GM10248 (cell line): ENCODE results near the gene SMURF2.

Source experiments
- CTCF ChIA-PET: fragments of 300-600 bp; sonication (Branson Sonifier 250); formaldehyde crosslinking; extraction: SDS; loops from one replicate; lab custom pipeline; 2021; ENCODE audit warnings: antibody characterized with exemption; lab: Yijun Ruan, JAX
- POLR2A ChIA-PET: fragments of 350-650 bp; sonication (Branson Sonifier 250); formaldehyde crosslinking; extraction: SDS; loops from one replicate; lab custom pipeline; 2020; ENCODE audit warnings: antibody characterized with exemption; lab: Yijun Ruan, JAX
- DNase-seq: peaks from one replicate; pipeline ENCODE4 v3.0.0; 2012; ENCODE audit errors: extremely low spot score
- TF ChIP-seq, protein P1 (sequence below): IDR thresholded peaks from 2 replicates; pipeline ENCODE4 v1.5.1; 2012; ENCODE audit warnings: mild to moderate bottlenecking, low read depth; ENCODE audit errors: extremely low read depth, missing control alignments, control extremely low read depth

Gene SMURF2

DNA sequence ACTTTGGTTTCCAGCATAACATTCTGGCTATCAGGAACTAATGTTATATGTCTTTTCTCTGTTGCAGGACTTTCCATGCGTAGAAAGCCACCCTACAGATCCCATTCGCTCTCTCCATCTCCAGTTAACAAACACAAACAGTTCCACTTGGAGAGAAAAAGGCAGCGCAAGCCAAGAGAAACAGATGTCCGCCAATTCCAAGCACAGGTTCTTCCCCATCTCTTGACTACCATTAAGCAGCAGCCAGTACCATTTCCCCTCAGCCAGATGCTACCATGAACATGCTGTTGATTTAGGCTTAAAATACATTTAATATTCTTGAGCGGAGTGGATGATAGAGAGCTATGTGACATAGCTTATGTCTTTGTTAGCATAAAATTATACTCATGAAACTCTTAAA is 132.9 kb downstream of the SMURF2 start:
- POLR2A ChIA-PET = no interaction called here

DNA sequence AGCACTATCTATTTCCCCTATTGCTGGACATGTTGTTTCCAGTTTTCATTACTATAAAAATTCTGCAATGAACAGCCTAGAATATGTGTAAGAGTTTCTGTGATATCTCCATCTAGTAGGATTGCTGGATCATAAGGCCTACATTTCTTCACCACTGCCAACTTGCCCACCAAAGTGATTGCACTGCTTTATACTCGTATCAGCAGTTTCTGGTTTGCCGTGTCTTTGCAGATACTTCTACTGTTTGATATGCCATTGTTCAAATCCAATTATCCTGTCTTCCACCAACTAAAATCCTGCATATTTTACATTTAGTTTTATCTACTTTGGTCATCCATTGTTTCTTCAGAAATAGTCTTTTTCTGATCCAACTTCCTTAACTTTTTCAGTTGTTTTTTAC is 134.2 kb downstream of the SMURF2 start:
- ChIA-PET CTCF (interaction anchor here (1.1 to 2.3 kb wide), 4 partner anchors 10 to 42 kb away, joined by 3 to 5 read pairs (median 3); no protein-coding TSS in a partner anchor), POLR2A (no interaction called here)
- TF ChIP-seq, protein P1, sequence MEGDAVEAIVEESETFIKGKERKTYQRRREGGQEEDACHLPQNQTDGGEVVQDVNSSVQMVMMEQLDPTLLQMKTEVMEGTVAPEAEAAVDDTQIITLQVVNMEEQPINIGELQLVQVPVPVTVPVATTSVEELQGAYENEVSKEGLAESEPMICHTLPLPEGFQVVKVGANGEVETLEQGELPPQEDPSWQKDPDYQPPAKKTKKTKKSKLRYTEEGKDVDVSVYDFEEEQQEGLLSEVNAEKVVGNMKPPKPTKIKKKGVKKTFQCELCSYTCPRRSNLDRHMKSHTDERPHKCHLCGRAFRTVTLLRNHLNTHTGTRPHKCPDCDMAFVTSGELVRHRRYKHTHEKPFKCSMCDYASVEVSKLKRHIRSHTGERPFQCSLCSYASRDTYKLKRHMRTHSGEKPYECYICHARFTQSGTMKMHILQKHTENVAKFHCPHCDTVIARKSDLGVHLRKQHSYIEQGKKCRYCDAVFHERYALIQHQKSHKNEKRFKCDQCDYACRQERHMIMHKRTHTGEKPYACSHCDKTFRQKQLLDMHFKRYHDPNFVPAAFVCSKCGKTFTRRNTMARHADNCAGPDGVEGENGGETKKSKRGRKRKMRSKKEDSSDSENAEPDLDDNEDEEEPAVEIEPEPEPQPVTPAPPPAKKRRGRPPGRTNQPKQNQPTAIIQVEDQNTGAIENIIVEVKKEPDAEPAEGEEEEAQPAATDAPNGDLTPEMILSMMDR = no peak
- no peak for DNase-seq

More for the DNA sequence above, 132.9 kb downstream of the SMURF2 start:
- TF ChIP-seq, protein P1 = no peak
- CTCF ChIA-PET = no interaction called here
- no peak for DNase-seq

DNA sequence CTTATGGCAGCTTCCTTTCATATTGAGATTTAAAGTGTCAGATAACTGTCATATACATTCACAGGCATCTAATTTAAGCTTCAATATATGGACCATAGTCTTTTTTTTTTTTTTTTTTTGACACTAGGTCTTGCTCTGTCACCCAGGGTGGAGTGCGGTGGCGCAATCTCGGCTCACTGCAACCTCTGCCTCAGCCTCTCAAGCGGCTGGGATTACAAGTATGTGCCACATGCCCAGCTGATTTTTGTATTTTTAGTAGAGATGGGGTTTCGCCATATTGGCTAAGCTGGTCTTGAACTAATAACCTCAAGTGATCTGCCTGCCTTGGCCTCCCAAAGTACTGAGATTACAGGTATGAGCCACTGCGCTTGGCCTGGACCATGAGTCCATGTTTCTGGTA is 141.7 kb downstream of the SMURF2 start:
- POLR2A ChIA-PET = interaction anchor here (0.5 to 0.7 kb wide), 3 partner anchors 14 to 18 kb away, joined by 3 read pairs; partner anchors contain the start of gene CEP95
- no peak for DNase-seq
- CTCF ChIA-PET = interaction anchor here (1.2 to 1.4 kb wide), 2 partner anchors 25 to 112 kb away, joined by 3 read pairs; no protein-coding TSS in a partner anchor
- TF ChIP-seq, protein P1 = no peak

DNA sequence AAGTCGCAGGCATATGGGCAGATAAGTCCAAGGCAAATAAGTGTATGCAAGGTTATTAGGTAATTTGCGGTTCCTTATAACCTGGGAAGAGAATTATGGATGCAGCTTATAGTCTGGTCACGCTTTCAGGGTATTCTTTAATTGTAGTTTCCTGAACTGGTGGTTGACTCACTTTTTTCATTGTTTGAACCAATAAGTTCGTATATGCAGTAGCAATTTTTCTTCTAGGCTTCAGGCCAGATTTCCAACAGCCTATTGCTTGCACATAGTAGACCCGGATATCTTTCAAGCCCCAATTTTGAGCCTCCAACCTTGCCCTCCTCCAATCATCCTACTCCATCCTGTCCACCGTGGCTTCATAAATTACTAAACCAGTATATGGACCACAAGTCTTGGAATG is 142.5 kb downstream of the SMURF2 start:
- POLR2A ChIA-PET = interaction anchor here (0.5 to 0.6 kb wide), 2 partner anchors 14 to 18 kb away, joined by 3 read pairs; no protein-coding TSS in a partner anchor
- no peak for DNase-seq
- TF ChIP-seq, protein P1 = no peak
- CTCF ChIA-PET = interaction anchor here (1.2 to 1.4 kb wide), 2 partner anchors 25 to 113 kb away, joined by 3 read pairs; no protein-coding TSS in a partner anchor

DNA sequence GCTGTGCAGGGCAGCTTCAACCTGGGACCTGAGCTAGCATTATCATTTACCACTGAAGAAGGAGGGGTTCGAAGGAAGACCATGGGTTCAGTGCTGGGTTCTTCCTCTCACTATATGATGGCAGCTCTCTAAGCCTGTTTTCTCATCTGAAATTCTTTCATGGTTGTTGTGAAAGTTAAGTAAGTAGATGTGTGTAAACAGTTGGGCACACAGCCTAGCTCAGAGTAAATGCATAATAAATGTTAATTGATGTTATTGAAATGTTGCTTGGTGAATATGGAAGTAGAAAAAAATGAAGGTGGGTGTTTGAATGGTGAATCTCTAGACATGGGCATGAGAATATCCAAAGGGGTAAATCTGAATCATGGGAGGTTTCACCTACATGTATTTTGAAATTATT is 146.3 kb downstream of the SMURF2 start:
- no peak for DNase-seq
- TF ChIP-seq, protein P1 = no peak
- ChIA-PET CTCF (interaction anchor here (1.4 to 2.0 kb wide), 5 partner anchors 9 to 383 kb away, joined by 4 to 9 read pairs (median 5); partner anchors contain the start of genes CEP95 and DDX5), POLR2A (interaction anchor here (0.5 to 2.4 kb wide), 4 partner anchors 9 to 89 kb away, joined by 3 to 8 read pairs (median 6); partner anchors contain the start of genes CEP95, DDX5 and POLG2)

DNA sequence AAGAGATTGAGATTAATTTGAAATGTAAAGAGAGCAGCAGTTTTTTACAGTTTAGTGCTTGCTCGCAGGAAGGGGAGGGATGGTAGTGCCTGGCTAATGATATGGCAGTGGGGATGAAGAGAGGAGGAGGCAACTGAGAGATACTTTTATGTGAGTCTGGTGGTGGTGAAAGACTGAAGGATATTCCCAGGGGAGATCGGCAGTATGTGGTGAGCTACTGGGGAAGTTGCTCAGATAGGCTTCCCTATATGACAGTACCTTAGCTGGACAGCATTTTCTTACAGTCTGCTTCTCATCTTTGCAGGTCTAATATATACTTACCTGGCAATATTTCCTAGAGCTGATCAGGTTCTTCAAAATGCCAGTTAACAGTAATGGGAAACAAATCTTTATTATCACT is 146.7 kb downstream of the SMURF2 start:
- TF ChIP-seq, protein P1 = no peak
- ChIA-PET CTCF (interaction anchor here (1.4 to 2.0 kb wide), 5 partner anchors 8 to 382 kb away, joined by 4 to 9 read pairs (median 5); partner anchors contain the start of genes CEP95 and DDX5), POLR2A (interaction anchor here (0.5 to 2.4 kb wide), 4 partner anchors 9 to 89 kb away, joined by 3 to 8 read pairs (median 6); partner anchors contain the start of genes CEP95, DDX5 and POLG2)
- DNase-seq = no peak
